ENCODE measurements around the gene TMC3.

TMC3 gene

GRCh38 chr15:81407718-81408117 lies 33.7 kb upstream of the TMC3 start:
- H3K27me3 ChIP-seq (ENCODE audit: control insufficient read depth in 1 of 2, insufficient read depth in 2 of 2, low read length in 2 of 2) = peaks cover 0 to 4% of the 10 kb centered on the region in 2 donors

GRCh38 chr15:81407176-81407575 lies 33.2 kb upstream of the TMC3 start:
- Histone ChIP-seq H3K4me1 (ENCODE audit: control insufficient read depth in 1 of 2, insufficient read depth in 2 of 2, low read length in 2 of 2) (no peaks in the 10 kb centered on the region), H3K4me3 (ENCODE audit: low read depth in 1 of 2, low read length in 2 of 2) (no peak overlapping the region), H3K9ac (ENCODE audit: low read depth in 1 of 2, low read length in 2 of 2) (no peak overlapping the region), H3K27ac (ENCODE audit: low read depth, low read length) (no peak overlapping the region), H3K36me3 (ENCODE audit: control insufficient read depth in 1 of 2, insufficient read depth in 2 of 2, low read length in 2 of 2) (no peaks in the 10 kb centered on the region), H3K27me3 (ENCODE audit: control insufficient read depth in 1 of 2, insufficient read depth in 2 of 2, low read length in 2 of 2) (peaks cover 0 to 4% of the 10 kb centered on the region in 2 donors), H3K9me3 (ENCODE audit: control insufficient read depth in 1 of 2, low read length in 2 of 2) (peaks cover 0 to 3% of the 10 kb centered on the region in 2 donors)

More at GRCh38 chr15:81407718-81408117, 33.7 kb upstream of the TMC3 start:
- Histone ChIP-seq H3K4me3 (ENCODE audit: low read depth in 1 of 2, low read length in 2 of 2) (no peak overlapping the region), H3K4me1 (ENCODE audit: control insufficient read depth in 1 of 2, insufficient read depth in 2 of 2, low read length in 2 of 2) (no peaks in the 10 kb centered on the region), H3K9me3 (ENCODE audit: control insufficient read depth in 1 of 2, low read length in 2 of 2) (peaks cover 0 to 3% of the 10 kb centered on the region in 2 donors), H3K27ac (ENCODE audit: low read depth, low read length) (no peak overlapping the region), H3K9ac (ENCODE audit: low read depth in 1 of 2, low read length in 2 of 2) (no peak overlapping the region), H3K36me3 (ENCODE audit: control insufficient read depth in 1 of 2, insufficient read depth in 2 of 2, low read length in 2 of 2) (no peaks in the 10 kb centered on the region)

- Histone ChIP-seq H3K4me3 (ENCODE audit: low read depth in 1 of 2, low read length in 2 of 2) (no peak overlapping the region), H3K27ac (ENCODE audit: low read depth, low read length) (no peak overlapping the region), H3K9me3 (ENCODE audit: control insufficient read depth in 1 of 2, low read length in 2 of 2) (no peaks in the 10 kb centered on the region), H3K36me3 (ENCODE audit: control insufficient read depth in 1 of 2, insufficient read depth in 2 of 2, low read length in 2 of 2) (no peaks in the 10 kb centered on the region), H3K4me1 (ENCODE audit: control insufficient read depth in 1 of 2, insufficient read depth in 2 of 2, low read length in 2 of 2) (no peaks in the 10 kb centered on the region), H3K9ac (ENCODE audit: low read depth in 1 of 2, low read length in 2 of 2) (no peak overlapping the region), H3K27me3 (ENCODE audit: control insufficient read depth in 1 of 2, insufficient read depth in 2 of 2, low read length in 2 of 2) (peaks cover 0 to 4% of the 10 kb centered on the region in 2 donors)
Measured at GRCh38 chr15:81400640-81401236, 26.7 kb upstream of the TMC3 start.

- Histone ChIP-seq H3K4me1 (ENCODE audit: control insufficient read depth in 1 of 2, insufficient read depth in 2 of 2, low read length in 2 of 2) (no peaks in the 10 kb centered on the region), H3K27ac (ENCODE audit: low read depth, low read length) (no peak overlapping the region), H3K9ac (ENCODE audit: low read depth in 1 of 2, low read length in 2 of 2) (no peak overlapping the region), H3K9me3 (ENCODE audit: control insufficient read depth in 1 of 2, low read length in 2 of 2) (peaks cover 0 to 2% of the 10 kb centered on the region in 2 donors), H3K36me3 (ENCODE audit: control insufficient read depth in 1 of 2, insufficient read depth in 2 of 2, low read length in 2 of 2) (no peaks in the 10 kb centered on the region), H3K4me3 (ENCODE audit: low read depth in 1 of 2, low read length in 2 of 2) (no peak overlapping the region), H3K27me3 (ENCODE audit: control insufficient read depth in 1 of 2, insufficient read depth in 2 of 2, low read length in 2 of 2) (no peaks in the 10 kb centered on the region)
Measured at GRCh38 chr15:81398910-81399551, 25.0 kb upstream of the TMC3 start.

- no peaks in the 10 kb centered on the region for H3K4me1 ChIP-seq (ENCODE audit: control insufficient read depth in 1 of 2, insufficient read depth in 2 of 2, low read length in 2 of 2)
- no peaks in the 10 kb centered on the region for H3K36me3 ChIP-seq (ENCODE audit: control insufficient read depth in 1 of 2, insufficient read depth in 2 of 2, low read length in 2 of 2)
- H3K27me3 ChIP-seq (ENCODE audit: control insufficient read depth in 1 of 2, insufficient read depth in 2 of 2, low read length in 2 of 2) = no peaks in the 10 kb centered on the region
- peaks cover 0 to 2% of the 10 kb centered on the region in 2 donors for H3K9me3 ChIP-seq (ENCODE audit: control insufficient read depth in 1 of 2, low read length in 2 of 2)
- no peak overlapping the region for H3K9ac ChIP-seq (ENCODE audit: low read depth in 1 of 2, low read length in 2 of 2)
- H3K4me3 ChIP-seq (ENCODE audit: low read depth in 1 of 2, low read length in 2 of 2) = no peak overlapping the region
- no peak overlapping the region for H3K27ac ChIP-seq (ENCODE audit: low read depth, low read length)
Measured at GRCh38 chr15:81398456-81398855, 24.4 kb upstream of the TMC3 start.

- H3K27ac ChIP-seq (ENCODE audit: low read depth, low read length) = no peak overlapping the region
- H3K9ac ChIP-seq (ENCODE audit: low read depth in 1 of 2, low read length in 2 of 2) = no peak overlapping the region
- H3K27me3 ChIP-seq (ENCODE audit: control insufficient read depth in 1 of 2, insufficient read depth in 2 of 2, low read length in 2 of 2) = no peaks in the 10 kb centered on the region
- no peaks in the 10 kb centered on the region for H3K4me1 ChIP-seq (ENCODE audit: control insufficient read depth in 1 of 2, insufficient read depth in 2 of 2, low read length in 2 of 2)
- H3K36me3 ChIP-seq (ENCODE audit: control insufficient read depth in 1 of 2, insufficient read depth in 2 of 2, low read length in 2 of 2) = no peaks in the 10 kb centered on the region
- H3K4me3 ChIP-seq (ENCODE audit: low read depth in 1 of 2, low read length in 2 of 2) = no peak overlapping the region
- H3K9me3 ChIP-seq (ENCODE audit: control insufficient read depth in 1 of 2, low read length in 2 of 2) = peaks cover 0 to 2% of the 10 kb centered on the region in 2 donors
Measured at GRCh38 chr15:81394603-81395002, 20.6 kb upstream of the TMC3 start.

GRCh38 chr15:81391657-81392056 lies 17.6 kb upstream of the TMC3 start:
- Histone ChIP-seq H3K4me3 (ENCODE audit: low read depth in 1 of 2, low read length in 2 of 2) (no peak overlapping the region), H3K4me1 (ENCODE audit: control insufficient read depth in 1 of 2, insufficient read depth in 2 of 2, low read length in 2 of 2) (peaks cover 3 to 11% of the 10 kb centered on the region in 2 donors), H3K27me3 (ENCODE audit: control insufficient read depth in 1 of 2, insufficient read depth in 2 of 2, low read length in 2 of 2) (no peaks in the 10 kb centered on the region), H3K9ac (ENCODE audit: low read depth in 1 of 2, low read length in 2 of 2) (no peak overlapping the region), H3K27ac (ENCODE audit: low read depth, low read length) (no peak overlapping the region), H3K36me3 (ENCODE audit: control insufficient read depth in 1 of 2, insufficient read depth in 2 of 2, low read length in 2 of 2) (no peaks in the 10 kb centered on the region), H3K9me3 (ENCODE audit: control insufficient read depth in 1 of 2, low read length in 2 of 2) (peaks cover 0 to 2% of the 10 kb centered on the region in 2 donors)

GRCh38 chr15:81388436-81388770 lies 14.4 kb upstream of the TMC3 start:
- Histone ChIP-seq H3K4me3 (ENCODE audit: low read depth in 1 of 2, low read length in 2 of 2) (no peak overlapping the region), H3K27me3 (ENCODE audit: control insufficient read depth in 1 of 2, insufficient read depth in 2 of 2, low read length in 2 of 2) (no peaks in the 10 kb centered on the region), H3K4me1 (ENCODE audit: control insufficient read depth in 1 of 2, insufficient read depth in 2 of 2, low read length in 2 of 2) (peaks cover 9 to 24% of the 10 kb centered on the region in 2 donors), H3K9ac (ENCODE audit: low read depth in 1 of 2, low read length in 2 of 2) (no peak overlapping the region), H3K27ac (ENCODE audit: low read depth, low read length) (no peak overlapping the region), H3K9me3 (ENCODE audit: control insufficient read depth in 1 of 2, low read length in 2 of 2) (no peaks in the 10 kb centered on the region), H3K36me3 (ENCODE audit: control insufficient read depth in 1 of 2, insufficient read depth in 2 of 2, low read length in 2 of 2) (no peaks in the 10 kb centered on the region)

- no peak overlapping the region for H3K9ac ChIP-seq (ENCODE audit: low read depth in 1 of 2, low read length in 2 of 2)
- H3K4me3 ChIP-seq (ENCODE audit: low read depth in 1 of 2, low read length in 2 of 2) = no peak overlapping the region
- H3K27ac ChIP-seq (ENCODE audit: low read depth, low read length) = no peak overlapping the region
- no peaks in the 10 kb centered on the region for H3K27me3 ChIP-seq (ENCODE audit: control insufficient read depth in 1 of 2, insufficient read depth in 2 of 2, low read length in 2 of 2)
- H3K36me3 ChIP-seq (ENCODE audit: control insufficient read depth in 1 of 2, insufficient read depth in 2 of 2, low read length in 2 of 2) = no peaks in the 10 kb centered on the region
- H3K4me1 ChIP-seq (ENCODE audit: control insufficient read depth in 1 of 2, insufficient read depth in 2 of 2, low read length in 2 of 2) = peaks cover 9 to 24% of the 10 kb centered on the region in 2 donors
- no peaks in the 10 kb centered on the region for H3K9me3 ChIP-seq (ENCODE audit: control insufficient read depth in 1 of 2, low read length in 2 of 2)
Measured at GRCh38 chr15:81387621-81388435, 13.8 kb upstream of the TMC3 start.

- H3K9ac ChIP-seq (ENCODE audit: low read depth in 1 of 2, low read length in 2 of 2) = no peak overlapping the region
- no peak overlapping the region for H3K4me3 ChIP-seq (ENCODE audit: low read depth in 1 of 2, low read length in 2 of 2)
- no peaks in the 10 kb centered on the region for H3K36me3 ChIP-seq (ENCODE audit: control insufficient read depth in 1 of 2, insufficient read depth in 2 of 2, low read length in 2 of 2)
- H3K27ac ChIP-seq (ENCODE audit: low read depth, low read length) = no peak overlapping the region
- peaks cover 9 to 24% of the 10 kb centered on the region in 2 donors for H3K4me1 ChIP-seq (ENCODE audit: control insufficient read depth in 1 of 2, insufficient read depth in 2 of 2, low read length in 2 of 2)
- H3K27me3 ChIP-seq (ENCODE audit: control insufficient read depth in 1 of 2, insufficient read depth in 2 of 2, low read length in 2 of 2) = no peaks in the 10 kb centered on the region
- H3K9me3 ChIP-seq (ENCODE audit: control insufficient read depth in 1 of 2, low read length in 2 of 2) = no peaks in the 10 kb centered on the region
Measured at GRCh38 chr15:81386947-81387346, 12.9 kb upstream of the TMC3 start.

All from duodenal mucosa (tissue), 2 donors.